Urinary bladder (tissue), 4 donors: ENCODE measurements around the gene RFX1. TPM values are rescaled to one million over a fixed set of nuclear protein-coding genes. Genes with fewer than 3 reads are reported as not detected.
A peak's percentile ranks its signal among the peaks of the same experiment; 100 is the strongest.

Experiments used
- DNase-seq: peaks from one replicate; pipeline ENCODE4 v3.0.0-alpha.2; 2015; ENCODE audit errors: extremely low spot score
- H3K27ac ChIP-seq: one replicate; pipeline ENCODE4 v1.5.1; 2013; ENCODE audit warnings: low read depth, mild to moderate bottlenecking, moderate library complexity
- H3K36me3 ChIP-seq: one replicate; pipeline ENCODE4 v1.6.1; 2013; ENCODE audit warnings: mild to moderate bottlenecking, moderate library complexity; ENCODE audit not compliant: insufficient read depth
- H3K4me1 ChIP-seq: one replicate; pipeline ENCODE4 v1.6.1; 2013; ENCODE audit warnings: mild to moderate bottlenecking, moderate library complexity; ENCODE audit not compliant: insufficient read depth
- H3K4me3 ChIP-seq: one replicate; pipeline ENCODE4 v1.5.1; 2013; ENCODE audit warnings: low read depth, low read length
- WGBS: extraction: QIAGEN DNeasy Blood & Tissue Kit; methylation state at CpG from one replicate; pipeline ENCODE4 v1.1.7; 2013; 5-methylcytosine and 5-hydroxymethylcytosine counted together
- polyA plus RNA-seq: library from polyadenylated mRNA; stranded (reverse); fragments of 200-250 nt; gene quantifications from one replicate; pipeline ENCODE4 v1.2.3, GENCODE V29; 2013
- total RNA-seq: library from RNA; depleted of rRNA; stranded (reverse); fragments of >200 nt; gene quantifications from one replicate; pipeline ENCODE4 v1.2.3, GENCODE V29; 2014
- donor health status: healthy with polysubstance abuse.
- donor health status: healthy.

RFX1 gene
- total and polyA plus RNA-seq, 2 donors, result 2.9 to 8.1 TPM

DNA sequence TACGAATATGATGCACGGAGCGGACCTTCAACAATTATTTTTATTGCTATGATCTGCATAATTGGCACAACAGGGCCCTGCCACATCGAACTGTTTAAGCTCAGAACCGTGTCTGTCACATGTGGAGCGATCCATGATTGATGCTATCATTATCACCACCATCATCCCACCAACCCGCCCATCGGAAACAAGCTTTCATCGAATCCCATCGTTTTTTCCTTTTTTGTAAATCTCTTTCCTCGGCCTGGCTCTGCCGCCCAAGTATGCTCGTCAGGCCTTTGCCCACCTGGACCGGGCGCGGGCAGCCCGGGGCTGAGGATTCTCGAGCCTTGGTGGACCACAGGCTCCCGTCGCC is 54.3 kb downstream of the RFX1 start:
- Histone ChIP-seq H3K4me3 (no peak overlapping the region), H3K27ac (no peak overlapping the region), H3K4me1 (no peaks in the 10 kb centered on the region), H3K36me3 (no peaks in the 10 kb centered on the region)
- WGBS, result 10% methylated on average over 20 of the region's 20 CpGs
- no peak for DNase-seq

DNA sequence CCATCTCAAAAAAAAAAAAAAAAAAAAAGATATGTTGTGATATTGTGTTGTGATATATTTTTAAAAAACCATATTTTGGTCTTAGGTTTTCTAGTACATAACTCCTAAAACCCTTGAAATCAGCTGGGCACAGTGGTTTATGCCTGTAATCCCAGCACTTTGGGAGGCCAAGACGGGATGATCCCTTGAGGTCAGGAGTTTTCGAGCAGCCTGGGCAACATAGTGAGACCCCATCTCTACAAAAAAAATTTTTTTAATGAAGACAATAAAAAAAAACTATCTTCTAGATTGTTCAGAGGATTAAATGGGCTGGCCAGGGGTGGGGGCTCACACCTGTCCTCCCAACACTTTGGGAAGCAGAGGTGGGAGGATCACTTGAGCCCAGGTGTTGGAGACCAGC is 55.1 kb downstream of the RFX1 start:
- Histone ChIP-seq H3K4me3 (no peak overlapping the region), H3K27ac (no peak overlapping the region), H3K36me3 (no peaks in the 10 kb centered on the region), H3K4me1 (no peaks in the 10 kb centered on the region)
- WGBS, result 84% methylated on average over 2 of the region's 2 CpGs
- DNase-seq, result no peak

DNA sequence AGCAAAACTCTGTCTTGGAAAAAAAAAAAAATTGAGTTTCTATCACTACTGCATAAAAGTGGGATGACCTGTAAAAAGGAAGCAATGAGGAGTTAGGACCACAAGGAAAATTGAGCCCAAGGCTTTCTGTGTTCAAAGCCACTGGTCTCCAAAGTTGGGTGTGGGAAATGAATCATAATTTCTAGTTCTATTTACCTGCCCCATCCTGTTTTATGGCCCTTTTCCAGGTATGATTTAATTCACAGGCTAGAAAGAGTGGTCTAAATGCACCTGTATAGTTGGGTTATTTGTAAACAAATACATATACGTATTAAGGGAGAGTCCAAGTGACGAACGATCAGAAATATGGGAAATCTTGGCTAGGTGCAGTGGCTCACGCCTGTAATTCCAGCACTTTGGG is 59.7 kb downstream of the RFX1 start:
- 85% methylated on average over 4 of the region's 4 CpGs for WGBS
- Histone ChIP-seq H3K27ac (no peak overlapping the region), H3K4me1 (no peaks in the 10 kb centered on the region), H3K36me3 (no peaks in the 10 kb centered on the region), H3K4me3 (no peak overlapping the region)
- no peak for DNase-seq

DNA sequence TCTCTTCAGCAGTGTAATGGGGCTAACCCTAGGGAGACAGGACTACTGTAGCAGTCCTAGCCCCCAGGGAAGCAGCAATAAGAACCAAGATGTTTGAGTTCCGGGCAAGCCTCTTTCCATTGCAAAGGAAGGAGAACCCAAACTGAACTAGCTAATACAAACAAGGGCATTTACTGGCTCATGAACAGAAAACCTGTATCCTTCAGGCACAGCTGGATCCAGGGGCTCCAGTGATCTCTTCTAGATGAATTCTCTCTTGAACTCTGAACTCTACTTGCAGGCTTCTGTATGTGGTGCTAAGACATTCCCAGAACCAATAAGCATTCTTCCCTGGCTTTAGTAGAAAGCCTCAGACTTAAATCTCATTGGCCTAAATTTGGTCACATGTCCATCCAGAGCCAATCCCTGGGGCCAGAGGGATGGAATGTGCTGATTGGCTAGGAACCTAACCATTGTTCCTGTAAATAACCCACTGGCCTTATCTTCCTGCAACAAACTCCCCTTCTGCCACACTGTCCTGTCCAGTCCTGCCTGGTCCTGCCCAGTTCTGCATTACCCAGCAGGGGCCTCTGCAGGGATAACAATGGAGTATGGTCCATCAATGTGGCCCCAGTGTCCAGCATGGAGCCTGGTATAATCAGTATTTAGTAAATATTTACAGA is 64.0 kb downstream of the RFX1 start:
- H3K4me3 ChIP-seq, result no peak overlapping the region
- WGBS, result 98% methylated on average over 1 of the region's 1 CpG
- H3K27ac ChIP-seq, result no peak overlapping the region
- H3K4me1 ChIP-seq, result no peaks in the 10 kb centered on the region
- no peaks in the 10 kb centered on the region for H3K36me3 ChIP-seq
- no peak for DNase-seq

DNA sequence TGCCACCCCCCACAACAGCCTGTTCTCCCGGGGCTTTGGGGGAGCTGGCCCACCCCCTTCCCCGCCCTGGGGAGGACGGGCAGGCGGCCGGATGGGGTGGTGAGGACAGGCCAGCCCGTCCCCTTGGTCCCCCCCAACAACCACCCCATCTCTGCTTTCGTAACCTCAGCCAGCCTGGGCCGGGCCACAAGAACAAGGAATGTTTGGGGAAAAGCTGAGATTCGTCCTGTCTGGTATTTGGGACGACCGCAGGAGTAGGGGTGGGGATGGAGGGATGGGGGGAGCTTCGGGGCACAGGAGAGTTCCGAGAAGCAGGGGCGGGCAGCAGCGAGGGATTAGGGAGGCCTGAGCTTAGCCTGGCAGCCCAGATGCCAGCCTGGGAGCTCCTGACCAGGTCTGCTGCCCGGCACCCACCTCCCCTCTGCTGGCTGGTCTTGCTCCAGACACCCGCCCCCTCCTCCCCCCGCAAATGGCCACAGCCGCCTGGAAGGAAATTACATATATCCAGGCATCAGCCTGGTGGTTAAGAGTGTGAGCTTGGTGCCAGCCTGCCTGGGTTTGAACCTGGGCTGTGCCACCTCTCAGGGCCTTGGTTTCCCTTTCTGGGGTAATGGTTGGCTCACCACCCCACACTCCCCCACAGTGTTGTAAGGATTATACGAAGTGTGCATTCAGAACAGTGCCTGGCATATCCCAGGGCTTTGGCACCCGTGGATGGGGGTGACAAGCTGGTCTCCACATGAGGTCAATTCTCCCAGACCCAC is 67.6 kb downstream of the RFX1 start, which contains the start of gene PODNL1:
Gene PODNL1 (minus strand): TSS at position 117 of the 764 bp plus-strand sequence. CDS start 236 bp downstream, outside the sequence.
- no peaks in the 10 kb centered on the region for H3K36me3 ChIP-seq
- H3K27ac ChIP-seq, result no peak within 1 kb of the TSS
- WGBS, result 18% methylated on average over 21 of the region's 21 CpGs
- H3K4me3 ChIP-seq, result peak within 1 kb of the TSS; percentile 34
- no peak for DNase-seq
- H3K4me1 ChIP-seq, result no peaks in the 10 kb centered on the region

DNA sequence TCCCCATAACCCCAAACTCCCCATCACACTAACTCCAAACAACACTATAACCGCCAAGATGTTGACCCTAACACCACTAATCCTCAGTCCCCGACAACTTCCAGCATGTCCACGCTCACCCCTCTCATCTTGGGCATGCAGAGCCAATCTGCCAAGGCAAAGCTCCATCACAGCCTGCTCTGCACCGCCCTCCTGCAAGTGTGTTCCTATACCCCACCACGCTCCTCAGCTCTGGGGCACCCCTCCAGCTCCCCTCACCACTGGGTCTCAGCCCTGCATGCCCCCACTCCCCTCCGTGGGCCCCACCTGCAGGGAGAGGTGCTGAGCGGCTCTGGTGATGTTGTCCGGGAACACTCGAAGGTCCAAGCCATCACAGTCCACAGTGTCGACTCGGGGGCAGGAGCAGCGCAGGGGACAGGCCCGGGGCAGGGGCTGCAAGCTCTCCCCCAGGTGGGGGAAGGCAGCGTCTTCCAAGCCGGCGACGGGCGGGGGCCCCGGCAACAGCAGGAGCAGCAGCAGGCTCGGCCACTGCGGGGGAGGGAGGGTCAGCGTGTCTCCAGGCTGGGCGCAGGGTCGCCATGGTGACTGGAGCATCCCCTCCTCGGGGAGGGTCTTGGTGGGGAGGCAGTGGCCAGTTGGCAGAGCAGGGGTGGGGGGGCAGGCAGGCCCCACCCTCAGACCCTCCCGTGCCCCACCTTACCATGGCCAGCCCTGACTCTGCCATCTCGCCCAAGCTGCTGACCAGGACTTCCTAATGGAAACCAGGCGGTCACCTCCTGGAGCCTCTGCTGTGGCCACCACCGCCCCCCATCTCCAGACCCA is 68.4 kb downstream of the RFX1 start:
- DNase-seq, result no peak
- no peaks in the 10 kb centered on the region for H3K36me3 ChIP-seq
- peak overlapping the region; percentile 34 for H3K4me3 ChIP-seq
- no peaks in the 10 kb centered on the region for H3K4me1 ChIP-seq
- 8% methylated on average over 29 of the region's 29 CpGs for WGBS
- no peak overlapping the region for H3K27ac ChIP-seq

DNA sequence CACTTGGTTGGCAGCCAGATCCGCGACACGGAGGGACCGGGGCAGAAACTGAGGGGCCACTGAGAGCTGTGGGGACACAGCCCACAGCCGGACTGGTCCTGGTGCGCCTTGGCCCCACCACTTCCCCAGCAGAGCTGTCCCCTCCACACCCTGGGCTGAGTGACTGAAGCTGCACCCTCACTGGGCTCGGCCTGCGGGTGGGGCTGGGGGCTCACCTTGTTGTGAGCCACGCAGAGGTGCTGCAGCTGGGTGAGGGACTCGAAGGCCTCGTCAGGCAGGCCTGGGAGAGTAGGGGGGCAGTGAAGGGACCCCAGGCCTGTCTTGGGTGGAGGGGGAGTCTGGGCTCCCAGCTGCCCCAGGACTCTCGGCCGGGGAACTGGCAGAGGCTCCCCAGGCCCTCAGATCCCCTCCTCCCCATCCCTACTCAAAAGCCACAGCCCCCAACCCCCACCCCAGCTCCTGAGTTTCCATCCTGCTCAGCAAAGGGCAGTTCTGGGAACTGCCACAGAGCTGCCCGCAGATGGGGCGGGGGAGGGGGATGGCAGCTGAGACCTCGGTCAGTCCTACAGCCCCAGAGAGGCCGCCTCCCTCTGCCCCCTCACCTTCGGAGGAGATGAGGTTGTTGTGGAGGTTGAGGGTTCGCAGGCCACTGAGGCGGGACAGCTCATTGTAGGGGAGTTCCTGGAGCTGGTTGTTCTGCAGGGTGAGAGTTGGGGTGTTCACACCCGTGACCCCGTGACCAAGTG is 70.2 kb downstream of the RFX1 start:
- Histone ChIP-seq H3K27ac (no peak overlapping the region), H3K4me3 (no peak overlapping the region), H3K4me1 (no peaks in the 10 kb centered on the region), H3K36me3 (no peaks in the 10 kb centered on the region)
- no peak for DNase-seq
- 68% methylated on average over 22 of the region's 22 CpGs for WGBS

DNA sequence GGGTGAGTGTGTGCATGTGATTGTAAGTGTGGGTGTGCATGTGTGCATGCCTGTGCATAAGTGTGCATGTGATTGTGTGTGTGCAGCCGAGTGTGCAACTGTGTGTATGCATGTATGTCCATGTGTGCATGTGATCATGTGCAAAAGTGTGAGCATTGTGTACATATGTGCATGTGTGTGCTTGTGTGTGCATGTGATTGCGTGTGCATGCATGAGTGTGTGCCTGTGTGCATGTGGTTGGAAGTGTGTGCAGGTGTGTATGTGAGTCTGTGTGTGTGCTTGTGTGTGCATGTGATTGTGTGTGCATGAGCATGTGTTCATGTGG is 71.4 kb downstream of the RFX1 start:
- H3K4me3 ChIP-seq, result no peak overlapping the region
- H3K36me3 ChIP-seq, result peaks cover 2% of the 10 kb centered on the region
- no peak for DNase-seq
- H3K27ac ChIP-seq, result no peak overlapping the region
- H3K4me1 ChIP-seq, result no peaks in the 10 kb centered on the region
- WGBS, result 93% methylated on average over 2 of the region's 2 CpGs

DNA sequence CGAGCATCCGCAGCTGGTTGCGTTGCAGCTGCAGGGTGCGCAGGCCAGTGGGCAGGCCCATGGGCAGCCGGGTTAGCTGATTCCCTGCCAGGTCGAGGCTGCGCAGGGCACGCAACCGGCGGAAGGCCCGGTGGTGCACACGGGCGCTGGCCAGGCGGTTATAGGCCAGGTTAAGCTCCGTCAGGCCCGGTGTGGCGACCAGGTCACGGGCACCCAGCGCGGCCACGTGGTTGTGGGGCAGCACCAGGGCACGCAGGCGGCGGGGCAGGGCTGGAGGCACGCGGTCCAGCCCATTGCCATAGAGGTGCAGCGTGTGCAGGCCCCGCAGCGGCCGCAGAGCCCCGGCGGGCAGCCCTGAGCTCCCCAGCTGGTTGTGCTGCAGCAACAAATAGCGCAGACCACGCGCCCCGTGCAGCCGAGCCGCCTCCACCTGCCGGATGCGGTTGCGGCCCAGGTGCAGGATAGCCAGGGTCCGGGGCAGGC is 73.2 kb downstream of the RFX1 start:
- DNase-seq, result no peak
- Histone ChIP-seq H3K27ac (no peak overlapping the region), H3K4me1 (no peaks in the 10 kb centered on the region), H3K36me3 (peaks cover 3% of the 10 kb centered on the region), H3K4me3 (no peak overlapping the region)
- WGBS, result 90% methylated on average over 42 of the region's 42 CpGs

DNA sequence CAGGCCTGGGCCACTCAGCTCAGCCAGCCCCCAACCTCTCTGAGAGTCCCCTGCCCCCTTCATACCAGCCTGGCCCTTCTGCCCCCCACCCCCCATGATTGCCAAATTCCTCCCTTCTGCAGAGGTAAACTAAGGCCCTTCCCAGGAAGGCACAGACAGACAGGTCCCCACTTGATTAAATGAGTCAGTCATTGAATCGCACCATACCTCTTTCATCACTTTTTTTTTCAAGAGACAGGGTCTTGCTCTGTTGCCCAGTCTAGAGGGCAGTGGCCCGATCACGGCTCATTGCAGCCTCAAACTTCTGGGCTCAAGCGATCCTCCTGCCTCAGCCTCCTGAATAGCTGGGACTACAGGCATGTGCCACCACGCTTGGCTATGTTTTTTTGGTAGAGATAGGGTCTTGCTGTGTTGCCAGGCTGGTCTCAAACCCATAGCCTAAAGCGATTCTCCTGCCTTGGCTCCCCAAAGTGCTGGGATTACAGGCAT is 73.9 kb downstream of the RFX1 start:
- 93% methylated on average over 6 of the region's 6 CpGs for WGBS
- H3K4me1 ChIP-seq, result no peaks in the 10 kb centered on the region
- no peak for DNase-seq
- H3K27ac ChIP-seq, result no peak overlapping the region
- peaks cover 6% of the 10 kb centered on the region for H3K36me3 ChIP-seq
- H3K4me3 ChIP-seq, result no peak overlapping the region

DNA sequence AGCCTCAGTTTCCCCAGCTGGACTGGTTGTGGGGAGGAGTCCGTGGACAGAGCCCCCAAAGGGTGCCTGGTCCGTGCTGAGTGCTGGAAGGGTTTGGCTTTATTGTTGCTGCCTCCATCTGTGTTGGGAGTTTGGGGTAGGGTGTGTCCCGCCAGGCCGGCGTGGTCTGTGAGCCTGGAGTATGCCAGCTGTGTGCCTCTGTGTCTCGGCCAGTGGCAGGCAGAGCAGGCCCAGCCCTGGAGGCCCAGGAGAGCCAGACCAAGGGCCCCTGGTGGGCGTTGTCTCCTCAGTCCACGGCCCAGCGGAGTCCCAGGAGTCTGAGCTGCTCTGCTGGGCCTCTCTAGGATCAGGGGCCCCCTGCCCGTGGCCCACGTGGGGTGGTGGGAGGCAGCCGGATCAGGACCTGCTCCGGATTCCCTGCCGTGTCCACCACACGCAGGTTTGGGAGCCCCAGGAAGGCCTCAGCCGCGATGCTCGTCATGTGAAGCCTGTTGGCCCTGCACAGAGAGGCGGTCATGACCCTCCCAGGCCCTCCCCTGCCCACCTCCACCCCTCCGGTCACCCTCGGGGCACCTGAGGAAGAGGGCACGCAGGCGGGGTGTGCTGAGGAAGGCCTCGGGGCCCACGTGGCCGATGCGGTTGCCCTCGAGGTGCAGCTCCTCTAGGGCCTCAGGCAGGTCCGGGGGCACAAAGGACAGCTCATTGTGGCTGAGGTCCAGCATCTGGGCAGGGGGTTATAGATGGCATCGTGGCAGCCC is 74.5 kb downstream of the RFX1 start:
- Histone ChIP-seq H3K4me3 (no peak overlapping the region), H3K27ac (no peak overlapping the region), H3K4me1 (no peaks in the 10 kb centered on the region), H3K36me3 (peaks cover 6% of the 10 kb centered on the region)
- 85% methylated on average over 30 of the region's 30 CpGs for WGBS
- DNase-seq, result no peak

DNA sequence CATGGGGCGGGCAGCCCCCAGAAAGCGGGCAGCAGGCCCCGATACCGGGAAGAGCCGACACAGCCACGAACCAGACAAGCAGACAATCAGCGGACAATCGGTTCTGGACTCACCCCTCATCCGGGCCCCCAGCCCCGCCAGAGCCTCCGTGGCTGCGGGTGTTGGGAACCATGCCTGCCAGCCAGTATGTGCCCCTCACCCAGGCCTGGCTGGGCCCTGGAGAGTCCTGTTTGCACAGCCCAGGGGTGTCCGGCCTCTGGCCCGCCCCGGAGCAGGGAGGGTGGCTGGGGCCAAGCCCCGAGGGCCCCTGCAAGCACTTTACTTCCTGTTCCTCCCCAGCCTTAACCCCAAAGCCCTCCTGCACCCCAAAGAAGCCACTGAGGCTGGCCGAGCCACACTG is 75.7 kb downstream of the RFX1 start:
- no peak for DNase-seq
- no peak overlapping the region for H3K27ac ChIP-seq
- peaks cover 6% of the 10 kb centered on the region for H3K36me3 ChIP-seq
- H3K4me3 ChIP-seq, result no peak overlapping the region
- 83% methylated on average over 17 of the region's 17 CpGs for WGBS
- H3K4me1 ChIP-seq, result no peaks in the 10 kb centered on the region
